GM23338 (cell line): ENCODE results near the gene NTM. TPM values are rescaled to one million over a fixed set of nuclear protein-coding genes. Genes with fewer than 3 reads are reported as not detected.

Experiments
- ATAC-seq: fragments of 200-7000 bp; cut with Tn5 transposase; 3 replicates; pipeline ENCODE4 v1.9.1; 2020
- DNase-seq: peaks from one replicate; pipeline ENCODE4 v3.0.0-alpha.2; 2015; ENCODE audit warnings: low spot score
- H2AFZ ChIP-seq: fragments of 200-600 bp; sonication (generic); 2 replicates; pipeline ENCODE4 v1.8.0; 2016; ENCODE audit warnings: antibody characterized with exemption, mild to moderate bottlenecking, moderate library complexity
- H3F3A ChIP-seq: fragments of 200-600 bp; sonication (generic); replicated peaks from 2 replicates; pipeline ENCODE4 v1.8.0; 2017; ENCODE audit warnings: antibody characterized with exemption, mixed run types, low read depth
- H3K27ac ChIP-seq: fragments of 200-600 bp; sonication (generic); 2 replicates; pipeline ENCODE4 v1.6.1; 2016; ENCODE audit warnings: low read depth
- H3K27me3 ChIP-seq: fragments of 200-600 bp; sonication (generic); 2 replicates; pipeline ENCODE4 v1.8.0; 2016; ENCODE audit warnings: mild to moderate bottlenecking, mixed run types, moderate library complexity; ENCODE audit not compliant: insufficient read depth
- H3K36me3 ChIP-seq: fragments of 200-600 bp; sonication (generic); 2 replicates; pipeline ENCODE4 v1.8.0; 2016; ENCODE audit warnings: mild to moderate bottlenecking; ENCODE audit not compliant: insufficient read depth
- H3K4me1 ChIP-seq: fragments of 200-600 bp; sonication (generic); 2 replicates; pipeline ENCODE4 v1.8.0; 2016; ENCODE audit warnings: mild to moderate bottlenecking, moderate library complexity; ENCODE audit not compliant: insufficient read depth
- H3K4me2 ChIP-seq: fragments of 200-600 bp; sonication (generic); 2 replicates; pipeline ENCODE4 v1.7.1; 2017; ENCODE audit warnings: mixed run types
- H3K4me3 ChIP-seq: fragments of 200-600 bp; sonication (generic); 2 replicates; pipeline ENCODE4 v1.6.1; 2016; ENCODE audit warnings: mixed run types
- H3K79me2 ChIP-seq: fragments of 200-600 bp; sonication (generic); replicated peaks from 2 replicates; pipeline ENCODE4 v1.8.0; 2017; ENCODE audit warnings: mild to moderate bottlenecking; ENCODE audit not compliant: insufficient read depth
- H3K9me2 ChIP-seq: fragments of 200-600 bp; sonication (generic); 2 replicates; pipeline ENCODE4 v1.8.0; 2017; ENCODE audit not compliant: insufficient read depth
- H4K20me1 ChIP-seq: fragments of 200-600 bp; sonication (generic); replicated peaks from 2 replicates; pipeline ENCODE4 v1.8.0; 2017; ENCODE audit warnings: mild to moderate bottlenecking; ENCODE audit not compliant: insufficient read depth
- H3K27ac Mint-ChIP-seq: 2 replicates; pipeline ENCODE4 v1.8.0; 2020; ENCODE audit warnings: inconsistent platforms, mild to moderate bottlenecking, moderate library complexity, mixed read lengths
- H3K27me3 Mint-ChIP-seq: 3 replicates; pipeline ENCODE4 v1.8.0; 2022; ENCODE audit warnings: low read depth, mild to moderate bottlenecking, moderate library complexity, mixed read lengths, inconsistent platforms; ENCODE audit not compliant: insufficient read depth, poor library complexity
- H3K36me3 Mint-ChIP-seq: 3 replicates; pipeline ENCODE4 v1.8.0; 2021; ENCODE audit warnings: low read depth, mild to moderate bottlenecking, inconsistent platforms, moderate library complexity, mixed read lengths
- H3K4me1 Mint-ChIP-seq: 3 replicates; pipeline ENCODE4 v1.8.0; 2020; ENCODE audit warnings: mild to moderate bottlenecking, inconsistent platforms, mixed read lengths
- H3K4me3 Mint-ChIP-seq: 3 replicates; pipeline ENCODE4 v1.8.0; 2021; ENCODE audit warnings: moderate library complexity, mild to moderate bottlenecking, inconsistent platforms, mixed read lengths
- H3K9me3 Mint-ChIP-seq: 3 replicates; pipeline ENCODE4 v1.8.0; 2020; ENCODE audit warnings: moderate library complexity, mild to moderate bottlenecking, inconsistent platforms, mixed read lengths
- CREB1 ChIP-seq: fragments of 250-450 bp; sonication (Bioruptor Pico); IDR thresholded peaks from 2 replicates; pipeline ENCODE4 v1.5.0; 2020; ENCODE audit warnings: low read depth, mild to moderate bottlenecking, moderate library complexity
- CTCF ChIP-seq, 2 experiments: fragments of 200-600 bp in 1 of 2; sonication (generic) in 1 of 2; conservative IDR thresholded peaks; 2 replicates each; pipeline versions ENCODE4 v1.5.1 to v1.6.1; 2016 to 2017; ENCODE audit warnings: antibody characterized with exemption in 2 of 2, low read depth in 2 of 2, mild to moderate bottlenecking in 2 of 2, moderate library complexity in 1 of 2
- EZH2 ChIP-seq: fragments of 200-600 bp; sonication (generic); IDR thresholded peaks from one replicate; pipeline ENCODE4 v1.8.0; 2017; ENCODE audit warnings: antibody characterized with exemption, mild to moderate bottlenecking, low read depth; ENCODE audit not compliant: unreplicated experiment
- POLR2AphosphoS5 ChIP-seq: IDR thresholded peaks from 2 replicates; pipeline ENCODE4 v1.6.1; 2016; ENCODE audit warnings: antibody characterized with exemption, low read depth
- STAT1 ChIP-seq: IDR thresholded peaks from one replicate; pipeline ENCODE4 v1.6.1; 2016; ENCODE audit warnings: antibody characterized with exemption; ENCODE audit not compliant: unreplicated experiment
- polyA plus RNA-seq: library from polyadenylated mRNA; unstranded; fragments of >200 nt; fragmentation: Nextera tagmentation; extraction: Ambion mirVana; gene quantifications from 2 replicates; pipeline ENCODE4 v1.2.1, GENCODE V29; 2016
- total RNA-seq: library from RNA; depleted of rRNA; stranded (reverse); fragments of >200 nt; shearing (Covaris generic); gene quantifications from 2 replicates; pipeline ENCODE4 v1.2.3, GENCODE V29; 2014
- TF ChIP-seq, protein P1 (sequence below): IDR thresholded peaks from 2 replicates; pipeline ENCODE4 v1.6.1; 2016; ENCODE audit warnings: antibody characterized with exemption
- TF ChIP-seq, protein P2 (sequence below): IDR thresholded peaks from one replicate; pipeline ENCODE4 v1.6.1; 2018; ENCODE audit warnings: antibody characterized with exemption; ENCODE audit not compliant: unreplicated experiment
- TF ChIP-seq, protein P3 (sequence below): fragments of 250-450 bp; sonication (Bioruptor Pico); IDR thresholded peaks from 2 replicates; pipeline ENCODE4 v1.5.0; 2020; ENCODE audit warnings: mild to moderate bottlenecking, moderate library complexity

NTM gene
- total and polyA plus RNA-seq, 2 experiments from 2014 or later, result 10.6 to 14.6 TPM

DNA sequence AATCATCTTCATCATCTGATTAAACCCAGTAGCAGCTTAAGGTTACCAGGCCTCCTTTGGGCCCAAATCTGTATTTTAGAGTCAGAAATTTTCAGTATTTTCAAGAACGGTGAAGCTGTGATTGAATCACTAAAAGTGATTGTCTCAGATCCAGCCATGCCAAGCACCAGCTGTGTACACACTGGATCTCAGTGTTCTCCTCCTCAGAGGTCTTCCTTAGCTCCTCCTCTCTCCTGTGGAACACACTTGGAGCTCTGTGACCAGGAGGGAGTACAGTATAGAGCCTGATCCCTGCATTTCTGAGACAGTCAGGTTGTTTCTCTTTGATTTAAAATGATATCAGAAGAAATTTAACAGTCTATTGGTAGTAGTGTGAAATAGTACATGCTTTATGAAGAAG lies 401.1 kb downstream of the NTM start:
- Histone ChIP-seq H3K4me2 (no peak overlapping the region), H3K36me3 (no peaks in the 10 kb centered on the region), H3K27me3 (no peaks in the 10 kb centered on the region), H2AFZ (no peak overlapping the region), H3K9me2 (no peaks in the 10 kb centered on the region), H3K4me3 (no peak overlapping the region), H3K4me1 (peaks cover 5% of the 10 kb centered on the region; the same call in 1 of the 2 replicates), H3F3A (no peaks in the 10 kb centered on the region), H4K20me1 (no peaks in the 10 kb centered on the region; the same call in 1 of the 2 replicates), H3K27ac (no peak overlapping the region), H3K79me2 (no peaks in the 10 kb centered on the region)
- Mint-ChIP-seq H3K4me3 (no peak overlapping the region), H3K9me3 (no peaks in the 10 kb centered on the region), H3K27me3 (peaks cover 5% of the 10 kb centered on the region), H3K36me3 (no peaks in the 10 kb centered on the region), H3K27ac (no peak overlapping the region), H3K4me1 (peaks cover 12% of the 10 kb centered on the region; the same call in 2 of the 3 replicates)
- ATAC-seq, result no peak
- no peak for DNase-seq
- TF ChIP-seq CREB1 (CRISPR knock-in tag) (no peak), POLR2AphosphoS5 (no peak), EZH2 (no peak), CTCF (conservative IDR thresholded peaks at IDR 0.05; ENCODE audit: low read depth in 2 of 2) (no peak), STAT1 (no peak)
- TF ChIP-seq, protein P1, sequence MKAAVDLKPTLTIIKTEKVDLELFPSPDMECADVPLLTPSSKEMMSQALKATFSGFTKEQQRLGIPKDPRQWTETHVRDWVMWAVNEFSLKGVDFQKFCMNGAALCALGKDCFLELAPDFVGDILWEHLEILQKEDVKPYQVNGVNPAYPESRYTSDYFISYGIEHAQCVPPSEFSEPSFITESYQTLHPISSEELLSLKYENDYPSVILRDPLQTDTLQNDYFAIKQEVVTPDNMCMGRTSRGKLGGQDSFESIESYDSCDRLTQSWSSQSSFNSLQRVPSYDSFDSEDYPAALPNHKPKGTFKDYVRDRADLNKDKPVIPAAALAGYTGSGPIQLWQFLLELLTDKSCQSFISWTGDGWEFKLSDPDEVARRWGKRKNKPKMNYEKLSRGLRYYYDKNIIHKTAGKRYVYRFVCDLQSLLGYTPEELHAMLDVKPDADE, result no peak
- TF ChIP-seq, protein P2, sequence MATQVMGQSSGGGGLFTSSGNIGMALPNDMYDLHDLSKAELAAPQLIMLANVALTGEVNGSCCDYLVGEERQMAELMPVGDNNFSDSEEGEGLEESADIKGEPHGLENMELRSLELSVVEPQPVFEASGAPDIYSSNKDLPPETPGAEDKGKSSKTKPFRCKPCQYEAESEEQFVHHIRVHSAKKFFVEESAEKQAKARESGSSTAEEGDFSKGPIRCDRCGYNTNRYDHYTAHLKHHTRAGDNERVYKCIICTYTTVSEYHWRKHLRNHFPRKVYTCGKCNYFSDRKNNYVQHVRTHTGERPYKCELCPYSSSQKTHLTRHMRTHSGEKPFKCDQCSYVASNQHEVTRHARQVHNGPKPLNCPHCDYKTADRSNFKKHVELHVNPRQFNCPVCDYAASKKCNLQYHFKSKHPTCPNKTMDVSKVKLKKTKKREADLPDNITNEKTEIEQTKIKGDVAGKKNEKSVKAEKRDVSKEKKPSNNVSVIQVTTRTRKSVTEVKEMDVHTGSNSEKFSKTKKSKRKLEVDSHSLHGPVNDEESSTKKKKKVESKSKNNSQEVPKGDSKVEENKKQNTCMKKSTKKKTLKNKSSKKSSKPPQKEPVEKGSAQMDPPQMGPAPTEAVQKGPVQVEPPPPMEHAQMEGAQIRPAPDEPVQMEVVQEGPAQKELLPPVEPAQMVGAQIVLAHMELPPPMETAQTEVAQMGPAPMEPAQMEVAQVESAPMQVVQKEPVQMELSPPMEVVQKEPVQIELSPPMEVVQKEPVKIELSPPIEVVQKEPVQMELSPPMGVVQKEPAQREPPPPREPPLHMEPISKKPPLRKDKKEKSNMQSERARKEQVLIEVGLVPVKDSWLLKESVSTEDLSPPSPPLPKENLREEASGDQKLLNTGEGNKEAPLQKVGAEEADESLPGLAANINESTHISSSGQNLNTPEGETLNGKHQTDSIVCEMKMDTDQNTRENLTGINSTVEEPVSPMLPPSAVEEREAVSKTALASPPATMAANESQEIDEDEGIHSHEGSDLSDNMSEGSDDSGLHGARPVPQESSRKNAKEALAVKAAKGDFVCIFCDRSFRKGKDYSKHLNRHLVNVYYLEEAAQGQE, result no peak
- TF ChIP-seq, protein P3, sequence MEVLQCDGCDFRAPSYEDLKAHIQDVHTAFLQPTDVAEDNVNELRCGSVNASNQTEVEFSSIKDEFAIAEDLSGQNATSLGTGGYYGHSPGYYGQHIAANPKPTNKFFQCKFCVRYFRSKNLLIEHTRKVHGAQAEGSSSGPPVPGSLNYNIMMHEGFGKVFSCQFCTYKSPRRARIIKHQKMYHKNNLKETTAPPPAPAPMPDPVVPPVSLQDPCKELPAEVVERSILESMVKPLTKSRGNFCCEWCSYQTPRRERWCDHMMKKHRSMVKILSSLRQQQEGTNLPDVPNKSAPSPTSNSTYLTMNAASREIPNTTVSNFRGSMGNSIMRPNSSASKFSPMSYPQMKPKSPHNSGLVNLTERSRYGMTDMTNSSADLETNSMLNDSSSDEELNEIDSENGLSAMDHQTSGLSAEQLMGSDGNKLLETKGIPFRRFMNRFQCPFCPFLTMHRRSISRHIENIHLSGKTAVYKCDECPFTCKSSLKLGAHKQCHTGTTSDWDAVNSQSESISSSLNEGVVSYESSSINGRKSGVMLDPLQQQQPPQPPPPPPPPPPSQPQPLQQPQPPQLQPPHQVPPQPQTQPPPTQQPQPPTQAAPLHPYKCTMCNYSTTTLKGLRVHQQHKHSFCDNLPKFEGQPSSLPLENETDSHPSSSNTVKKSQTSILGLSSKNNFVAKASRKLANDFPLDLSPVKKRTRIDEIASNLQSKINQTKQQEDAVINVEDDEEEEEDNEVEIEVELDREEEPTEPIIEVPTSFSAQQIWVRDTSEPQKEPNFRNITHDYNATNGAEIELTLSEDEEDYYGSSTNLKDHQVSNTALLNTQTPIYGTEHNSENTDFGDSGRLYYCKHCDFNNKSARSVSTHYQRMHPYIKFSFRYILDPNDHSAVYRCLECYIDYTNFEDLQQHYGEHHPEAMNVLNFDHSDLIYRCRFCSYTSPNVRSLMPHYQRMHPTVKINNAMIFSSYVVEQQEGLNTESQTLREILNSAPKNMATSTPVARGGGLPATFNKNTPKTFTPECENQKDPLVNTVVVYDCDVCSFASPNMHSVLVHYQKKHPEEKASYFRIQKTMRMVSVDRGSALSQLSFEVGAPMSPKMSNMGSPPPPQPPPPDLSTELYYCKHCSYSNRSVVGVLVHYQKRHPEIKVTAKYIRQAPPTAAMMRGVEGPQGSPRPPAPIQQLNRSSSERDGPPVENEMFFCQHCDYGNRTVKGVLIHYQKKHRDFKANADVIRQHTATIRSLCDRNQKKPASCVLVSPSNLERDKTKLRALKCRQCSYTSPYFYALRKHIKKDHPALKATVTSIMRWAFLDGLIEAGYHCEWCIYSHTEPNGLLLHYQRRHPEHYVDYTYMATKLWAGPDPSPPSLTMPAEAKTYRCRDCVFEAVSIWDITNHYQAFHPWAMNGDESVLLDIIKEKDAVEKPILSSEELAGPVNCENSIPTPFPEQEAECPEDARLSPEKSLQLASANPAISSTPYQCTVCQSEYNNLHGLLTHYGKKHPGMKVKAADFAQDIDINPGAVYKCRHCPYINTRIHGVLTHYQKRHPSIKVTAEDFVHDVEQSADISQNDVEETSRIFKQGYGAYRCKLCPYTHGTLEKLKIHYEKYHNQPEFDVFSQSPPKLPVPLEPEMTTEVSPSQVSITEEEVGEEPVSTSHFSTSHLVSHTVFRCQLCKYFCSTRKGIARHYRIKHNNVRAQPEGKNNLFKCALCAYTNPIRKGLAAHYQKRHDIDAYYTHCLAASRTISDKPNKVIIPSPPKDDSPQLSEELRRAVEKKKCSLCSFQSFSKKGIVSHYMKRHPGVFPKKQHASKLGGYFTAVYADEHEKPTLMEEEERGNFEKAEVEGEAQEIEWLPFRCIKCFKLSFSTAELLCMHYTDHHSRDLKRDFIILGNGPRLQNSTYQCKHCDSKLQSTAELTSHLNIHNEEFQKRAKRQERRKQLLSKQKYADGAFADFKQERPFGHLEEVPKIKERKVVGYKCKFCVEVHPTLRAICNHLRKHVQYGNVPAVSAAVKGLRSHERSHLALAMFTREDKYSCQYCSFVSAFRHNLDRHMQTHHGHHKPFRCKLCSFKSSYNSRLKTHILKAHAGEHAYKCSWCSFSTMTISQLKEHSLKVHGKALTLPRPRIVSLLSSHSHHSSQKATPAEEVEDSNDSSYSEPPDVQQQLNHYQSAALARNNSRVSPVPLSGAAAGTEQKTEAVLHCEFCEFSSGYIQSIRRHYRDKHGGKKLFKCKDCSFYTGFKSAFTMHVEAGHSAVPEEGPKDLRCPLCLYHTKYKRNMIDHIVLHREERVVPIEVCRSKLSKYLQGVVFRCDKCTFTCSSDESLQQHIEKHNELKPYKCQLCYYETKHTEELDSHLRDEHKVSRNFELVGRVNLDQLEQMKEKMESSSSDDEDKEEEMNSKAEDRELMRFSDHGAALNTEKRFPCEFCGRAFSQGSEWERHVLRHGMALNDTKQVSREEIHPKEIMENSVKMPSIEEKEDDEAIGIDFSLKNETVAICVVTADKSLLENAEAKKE (CRISPR knock-in tag), result no peak
